ENCODE results near the gene TRIO.

Gene TRIO

DNA sequence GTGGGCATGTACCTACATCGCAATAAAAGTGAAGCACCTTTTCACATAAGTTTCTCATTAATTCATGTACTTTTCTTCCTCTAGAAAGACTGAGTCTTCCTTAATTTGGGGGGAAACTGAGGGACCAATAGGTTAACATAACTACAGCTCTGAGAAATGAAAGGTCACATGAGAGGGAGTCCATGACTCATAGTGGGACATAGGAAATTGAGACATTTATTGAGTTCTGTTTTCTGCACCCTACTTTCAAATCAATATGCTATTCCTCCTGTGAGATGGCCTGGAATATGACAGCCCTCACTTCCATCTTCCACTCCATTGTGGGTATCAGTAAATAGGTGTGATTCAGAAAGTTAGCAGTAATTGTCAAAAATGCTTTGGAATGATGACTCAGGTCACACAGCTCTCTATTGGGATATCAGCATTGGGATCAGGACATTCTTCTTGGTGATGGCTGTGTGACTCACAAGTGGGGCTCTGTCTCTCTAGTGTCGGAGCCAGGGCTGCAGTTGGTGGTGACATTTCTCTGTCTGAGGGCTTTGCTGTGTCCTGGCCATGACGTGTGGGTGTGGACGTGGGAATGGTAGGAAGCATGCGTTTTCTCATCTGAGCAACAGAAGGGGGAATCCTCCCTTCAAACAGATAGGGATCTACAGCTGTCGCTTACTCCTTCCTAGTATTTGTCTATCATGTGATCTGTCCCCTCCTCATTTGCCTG, 125.0 kb downstream of the TRIO start:
- DNase-seq: peak; percentile 51 to 74

DNA sequence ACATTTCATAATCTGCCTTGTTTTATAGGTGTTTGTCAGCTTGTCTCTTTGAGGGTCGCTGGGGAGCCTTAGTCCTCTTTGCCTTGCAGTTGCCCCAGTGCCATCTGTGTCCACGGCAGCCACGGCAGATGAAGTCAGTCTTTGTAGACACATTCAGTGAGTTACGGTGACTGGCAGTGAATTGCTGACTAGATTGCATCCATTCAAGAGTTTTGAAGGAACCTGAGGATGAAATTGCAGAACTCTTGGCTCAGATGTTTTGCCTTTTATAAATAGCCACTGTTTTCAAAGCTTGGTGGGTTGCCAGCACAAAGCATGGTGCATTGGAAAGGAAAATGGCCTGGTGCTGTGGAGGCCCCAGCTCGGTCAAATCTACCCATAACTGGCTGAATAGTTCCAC, 125.6 kb downstream of the TRIO start:
- peak; percentile 17 to 23 for DNase-seq

DNA sequence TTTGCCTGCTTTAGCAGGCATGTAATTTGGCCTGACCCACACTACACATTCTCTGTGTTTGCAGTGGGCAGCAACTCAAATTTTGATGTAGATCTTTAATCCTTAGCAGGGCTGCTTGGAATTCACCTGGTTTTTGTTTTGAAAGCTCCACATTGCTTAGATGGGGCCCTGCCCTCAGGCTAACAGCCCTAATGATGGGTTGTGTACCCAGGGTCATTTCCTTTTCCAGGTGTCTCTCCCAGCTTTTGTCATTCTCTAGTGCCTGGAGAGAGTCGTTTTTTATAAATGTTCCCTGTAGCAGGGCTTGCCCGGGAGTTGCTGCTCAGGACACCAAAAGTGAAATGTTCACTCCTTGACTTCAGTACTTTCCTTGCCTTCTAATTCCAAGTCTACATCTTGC, 126.3 kb downstream of the TRIO start:
- no peak for DNase-seq

DNA sequence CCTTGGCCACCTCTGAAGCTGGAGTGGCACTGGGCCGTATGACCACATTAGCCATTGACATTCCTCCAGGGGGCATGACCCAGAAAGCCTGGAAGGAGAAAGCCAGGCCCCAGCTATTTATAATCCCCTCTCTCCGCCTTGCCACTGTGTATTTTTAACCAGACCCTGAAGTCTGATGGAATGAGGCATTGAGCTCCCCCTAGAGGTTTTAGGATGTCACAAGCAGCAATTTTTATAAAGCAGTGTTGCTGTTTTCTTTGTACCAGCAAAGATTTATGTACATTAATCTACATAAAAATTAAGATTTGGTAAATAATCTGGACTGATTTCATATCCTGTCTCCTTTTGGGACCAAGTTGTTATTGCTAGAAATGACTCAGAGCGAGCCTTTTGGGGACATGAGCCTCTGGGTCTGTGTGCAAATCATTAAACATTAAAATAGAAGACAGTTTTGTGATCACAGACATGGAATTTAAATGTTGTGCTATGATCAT, 127.1 kb downstream of the TRIO start:
- peak; percentile 43 to 50 for DNase-seq

DNA sequence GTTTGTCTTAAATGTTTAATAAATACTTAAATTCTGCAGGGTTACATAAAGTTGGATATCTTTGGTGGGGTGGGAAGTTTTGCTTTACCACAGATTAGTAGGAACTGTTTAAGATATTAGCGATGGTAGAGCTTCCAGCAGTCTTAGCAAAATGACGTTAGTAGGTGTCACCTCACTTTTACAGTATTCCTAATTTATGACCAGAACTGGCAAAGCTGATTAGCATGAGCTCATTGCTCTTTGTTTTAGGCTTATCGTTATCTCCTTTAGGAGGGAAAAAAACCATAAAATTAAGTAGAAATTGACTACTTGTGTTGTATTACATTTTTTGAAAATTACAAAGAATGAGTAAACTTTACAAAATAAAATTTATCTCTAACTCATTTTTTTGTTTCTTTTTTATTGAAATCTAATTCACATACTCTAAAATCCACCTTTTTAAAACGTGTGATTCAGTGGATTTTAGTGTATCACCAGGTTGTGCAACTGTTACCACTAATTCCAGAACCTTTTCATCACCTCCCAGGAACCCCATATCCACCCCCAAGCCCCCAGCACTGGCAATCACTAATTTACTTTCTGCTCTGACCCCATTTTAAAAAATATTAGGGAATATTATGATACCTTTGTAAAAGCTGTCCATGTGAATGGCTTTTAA, 129.5 kb downstream of the TRIO start:
- DNase-seq: no peak

DNA sequence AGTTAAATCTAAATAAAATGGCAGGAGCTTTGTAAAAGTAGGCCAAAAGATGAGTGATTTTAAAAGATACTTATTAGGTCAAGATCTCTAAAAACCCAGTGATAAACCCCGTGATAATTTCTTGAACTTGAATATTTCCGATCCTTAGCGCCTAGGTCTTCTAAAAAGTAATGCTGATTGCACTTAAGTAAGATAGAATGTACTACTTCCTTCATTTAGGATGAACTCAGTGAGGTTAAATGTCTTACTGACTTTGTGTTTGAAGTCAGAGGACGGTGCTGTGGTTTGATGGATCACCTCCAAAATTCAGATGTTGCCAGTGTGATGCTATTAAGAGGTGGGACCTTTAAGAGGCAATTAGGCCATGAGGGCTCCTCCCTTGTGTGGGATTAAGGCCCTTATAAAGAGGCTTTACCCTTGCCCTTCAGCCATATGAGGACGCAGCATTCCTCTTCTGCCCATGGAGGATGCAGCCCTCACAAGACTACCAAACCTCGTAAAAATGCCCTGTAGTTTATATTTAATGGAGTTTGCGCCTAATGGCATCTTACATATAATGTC, 130.1 kb downstream of the TRIO start:
- no peak for DNase-seq

DNA sequence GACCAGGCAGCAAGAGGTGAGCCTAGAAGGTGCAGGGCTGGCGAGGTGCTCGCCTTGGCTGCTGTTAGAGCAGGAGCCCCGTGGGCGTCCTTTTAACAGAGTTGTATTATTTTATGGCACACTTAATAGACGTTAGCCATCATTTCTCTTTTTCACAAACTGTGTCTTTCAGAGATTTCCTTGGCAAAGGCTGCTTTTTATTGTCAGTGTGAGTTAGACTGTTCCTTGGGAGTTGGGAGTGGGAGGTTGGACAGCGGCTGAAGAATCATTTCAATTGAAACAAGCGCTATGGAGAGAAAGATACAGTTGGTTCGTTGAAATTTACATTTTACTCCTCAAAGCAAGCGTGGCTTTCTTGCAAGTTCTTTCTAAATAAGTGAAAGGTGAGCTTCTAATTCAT, 133.2 kb downstream of the TRIO start:
- DNase-seq: no peak

DNA sequence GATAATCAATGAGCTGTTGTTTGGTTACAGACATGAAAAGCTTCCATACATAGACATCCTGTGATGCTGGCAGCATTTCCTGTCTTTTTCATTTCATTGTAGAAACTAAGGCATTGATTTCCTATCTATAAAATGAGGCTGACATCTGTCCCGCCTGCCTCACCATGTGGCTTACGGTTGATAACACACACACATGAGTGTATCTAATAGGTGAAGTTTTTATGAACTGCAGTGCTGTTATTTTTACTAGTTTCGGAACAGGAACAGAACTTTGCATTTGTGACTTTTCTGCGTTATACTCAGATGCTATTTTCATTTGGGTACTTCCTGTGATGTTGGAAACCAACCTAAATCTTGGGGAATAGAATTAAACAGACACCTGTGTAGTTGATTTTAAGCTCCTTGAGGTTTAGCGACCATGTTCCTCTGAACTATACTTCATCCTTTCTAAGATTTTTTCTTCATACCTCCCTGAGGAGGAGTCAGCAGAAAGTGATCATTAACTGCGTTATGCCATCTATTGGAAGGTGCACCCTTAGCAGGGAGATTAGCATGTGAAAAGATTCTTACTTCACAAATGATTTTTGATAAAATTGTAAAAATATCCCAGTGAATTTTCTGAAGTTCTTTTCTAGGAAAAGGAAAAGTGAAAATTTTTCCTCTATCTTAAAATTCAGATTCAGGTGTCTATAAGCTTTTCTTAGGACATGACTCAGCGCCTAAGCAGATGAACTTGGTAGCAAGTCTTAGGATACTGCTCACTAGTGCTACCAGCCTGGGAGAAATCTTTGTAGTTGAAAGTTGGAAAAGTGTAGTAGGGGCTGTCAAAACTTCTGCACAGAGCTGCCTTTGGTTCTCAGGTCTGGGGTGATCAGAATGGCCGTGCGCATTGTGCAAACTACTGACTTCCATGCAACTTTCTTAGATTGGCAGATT, 134.5 kb downstream of the TRIO start:
- no peak for DNase-seq

DNA sequence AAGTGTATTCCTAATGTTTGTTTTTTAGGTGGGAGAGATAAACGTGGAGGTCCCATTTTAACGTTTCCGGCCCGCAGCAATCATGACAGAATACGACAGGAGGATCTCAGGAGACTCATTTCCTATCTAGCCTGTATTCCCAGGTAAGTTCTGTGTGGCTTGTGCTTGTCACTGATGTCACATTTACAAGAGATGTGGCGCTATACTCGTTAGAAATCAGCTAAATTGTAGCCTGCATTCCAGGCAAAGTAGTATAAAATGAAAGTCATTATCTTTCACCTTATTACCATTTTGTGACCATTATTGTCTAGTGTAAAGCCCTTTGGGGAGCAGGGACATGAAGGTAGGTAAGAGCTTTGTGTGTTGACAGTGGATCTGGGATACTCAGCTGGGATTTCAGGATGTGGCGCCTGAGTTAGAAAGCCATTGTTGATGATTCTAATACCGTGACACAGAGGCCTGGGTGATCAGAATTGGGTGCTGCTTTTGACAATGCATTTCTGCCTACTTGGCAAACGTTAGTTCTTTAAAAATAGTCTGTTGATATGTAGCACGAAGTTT, 137.2 kb downstream of the TRIO start:
- DNase-seq: no peak

DNA sequence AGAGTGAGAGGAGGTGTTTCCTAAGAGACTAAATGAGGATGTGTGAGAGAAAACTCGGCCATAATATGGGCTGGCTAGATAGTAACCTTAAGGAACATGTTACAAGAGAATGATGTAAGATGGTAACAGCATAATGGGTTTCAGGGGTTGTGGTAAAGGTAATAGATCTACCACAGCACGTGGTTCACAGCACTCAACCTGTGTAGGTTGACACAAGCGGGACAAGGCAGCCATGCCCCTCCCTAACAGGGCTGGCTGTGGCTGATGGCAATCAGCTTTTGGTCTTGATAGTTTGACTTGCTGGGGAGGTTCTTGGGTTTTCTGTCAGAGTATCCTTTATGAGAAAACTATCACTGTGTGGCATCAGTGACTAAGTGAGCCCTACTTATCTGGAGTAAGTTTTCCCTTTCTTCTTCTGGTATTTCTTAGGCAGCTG, 138.6 kb downstream of the TRIO start:
- no peak for DNase-seq

DNA sequence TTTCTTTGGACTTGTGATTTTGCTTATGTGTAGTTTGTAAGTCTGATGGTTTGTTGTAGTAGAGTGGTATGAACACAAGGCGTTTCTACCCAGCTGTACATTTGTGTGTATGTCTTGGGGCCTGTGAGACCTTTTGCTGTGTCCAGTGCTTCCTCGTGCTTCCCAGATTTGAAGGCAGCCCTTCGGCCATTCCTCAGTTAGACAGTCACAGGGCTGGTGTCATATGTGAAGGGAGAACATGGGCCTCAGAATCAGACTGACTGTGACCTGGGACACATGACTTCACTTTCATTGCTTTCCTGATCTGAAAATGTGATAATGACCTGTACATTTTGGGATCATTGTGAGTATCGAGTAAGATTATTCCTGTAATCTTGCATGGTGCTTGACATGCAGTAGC, 140.0 kb downstream of the TRIO start:
- DNase-seq: no peak

DNA sequence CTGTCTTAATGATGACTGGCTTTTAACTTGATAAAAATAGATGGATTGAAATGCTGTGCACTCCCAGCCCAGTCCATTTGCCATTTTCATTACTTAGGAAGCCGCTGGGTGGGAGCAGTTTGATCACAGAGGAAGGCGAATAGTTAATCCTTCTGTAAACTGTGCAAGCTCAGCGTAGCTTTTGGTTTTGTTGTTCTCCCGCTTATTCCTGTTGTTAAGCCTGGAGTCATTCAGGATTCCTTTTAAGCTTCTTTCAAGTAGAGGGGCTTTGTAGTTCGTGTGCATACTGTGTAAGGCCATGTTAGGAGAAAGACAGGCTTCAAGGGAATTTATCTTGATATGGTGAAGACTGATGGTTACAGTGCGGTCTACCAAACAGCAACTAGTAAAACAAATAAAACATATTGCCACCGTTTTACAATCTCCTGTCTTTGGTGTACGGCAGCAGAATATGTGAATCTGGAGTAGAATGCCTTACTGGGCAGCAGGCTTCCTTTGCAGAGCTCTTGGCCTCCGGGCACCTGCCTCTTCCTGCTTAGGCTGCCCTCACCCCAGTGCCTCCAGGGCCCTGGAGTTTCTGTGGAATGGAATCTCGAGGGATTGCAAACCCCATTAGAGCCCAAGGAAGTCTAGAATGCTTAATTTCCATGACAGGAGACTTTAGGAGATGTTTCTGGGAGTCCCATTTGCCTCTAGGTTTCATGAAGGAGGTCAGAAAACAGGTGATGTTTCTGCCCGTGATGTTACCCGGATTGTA, 141.4 kb downstream of the TRIO start:
- DNase-seq: no peak

DNA sequence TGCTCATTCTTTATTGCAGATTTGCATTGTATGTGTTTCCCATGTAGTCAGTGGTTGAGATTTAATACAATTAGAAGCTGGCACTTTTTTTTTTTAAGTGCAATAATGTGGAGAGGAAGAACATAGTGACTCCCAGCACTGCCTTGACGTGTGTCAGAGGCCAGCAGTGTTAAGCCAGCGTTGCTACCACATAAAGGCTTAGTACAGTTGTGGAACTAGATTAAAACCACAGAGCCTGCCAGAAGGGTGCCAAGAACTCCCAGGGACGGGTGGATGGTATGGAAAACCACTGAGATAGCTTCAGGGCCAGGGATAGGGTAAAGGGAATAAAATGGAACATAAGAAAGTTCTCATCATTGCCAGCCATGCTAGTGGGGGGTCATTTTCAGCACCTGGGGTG, 142.9 kb downstream of the TRIO start:
- no peak for DNase-seq

DNA sequence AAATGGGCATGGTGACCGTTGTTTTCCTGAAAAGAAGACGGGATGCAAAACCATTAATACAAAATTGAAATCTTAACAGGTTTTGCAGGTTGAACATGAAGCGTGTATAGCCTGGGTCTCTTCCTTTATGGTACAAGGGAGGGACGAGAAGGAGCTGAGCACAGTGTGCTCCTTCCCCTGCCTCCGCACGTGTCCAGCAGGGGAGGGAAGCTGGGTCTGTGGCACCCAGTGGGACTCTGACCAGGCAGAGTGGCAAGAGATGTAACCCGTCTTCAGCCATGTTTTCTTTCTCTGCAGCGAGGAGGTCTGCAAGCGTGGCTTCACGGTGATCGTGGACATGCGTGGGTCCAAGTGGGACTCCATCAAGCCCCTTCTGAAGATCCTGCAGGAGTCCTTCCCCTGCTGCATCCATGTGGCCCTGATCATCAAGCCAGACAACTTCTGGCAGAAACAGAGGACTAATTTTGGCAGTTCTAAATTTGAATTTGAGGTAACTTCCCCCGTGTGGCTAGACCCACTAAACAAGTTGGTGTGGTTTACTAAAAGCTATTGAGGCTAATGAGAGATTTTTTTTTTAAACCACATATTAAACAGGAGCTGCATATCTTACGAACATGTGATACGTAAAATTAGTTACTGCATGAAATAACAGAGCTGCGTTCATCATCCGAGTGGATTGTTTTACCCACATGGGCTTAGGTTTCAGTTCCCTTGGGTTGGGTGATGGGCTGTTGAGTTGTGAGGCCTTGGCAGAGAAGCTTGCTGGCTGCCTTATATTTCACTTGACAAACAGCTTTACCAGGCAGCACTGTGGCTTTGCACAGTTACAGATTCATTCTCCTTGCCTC, 143.7 kb downstream of the TRIO start:
- DNase-seq: no peak

DNA sequence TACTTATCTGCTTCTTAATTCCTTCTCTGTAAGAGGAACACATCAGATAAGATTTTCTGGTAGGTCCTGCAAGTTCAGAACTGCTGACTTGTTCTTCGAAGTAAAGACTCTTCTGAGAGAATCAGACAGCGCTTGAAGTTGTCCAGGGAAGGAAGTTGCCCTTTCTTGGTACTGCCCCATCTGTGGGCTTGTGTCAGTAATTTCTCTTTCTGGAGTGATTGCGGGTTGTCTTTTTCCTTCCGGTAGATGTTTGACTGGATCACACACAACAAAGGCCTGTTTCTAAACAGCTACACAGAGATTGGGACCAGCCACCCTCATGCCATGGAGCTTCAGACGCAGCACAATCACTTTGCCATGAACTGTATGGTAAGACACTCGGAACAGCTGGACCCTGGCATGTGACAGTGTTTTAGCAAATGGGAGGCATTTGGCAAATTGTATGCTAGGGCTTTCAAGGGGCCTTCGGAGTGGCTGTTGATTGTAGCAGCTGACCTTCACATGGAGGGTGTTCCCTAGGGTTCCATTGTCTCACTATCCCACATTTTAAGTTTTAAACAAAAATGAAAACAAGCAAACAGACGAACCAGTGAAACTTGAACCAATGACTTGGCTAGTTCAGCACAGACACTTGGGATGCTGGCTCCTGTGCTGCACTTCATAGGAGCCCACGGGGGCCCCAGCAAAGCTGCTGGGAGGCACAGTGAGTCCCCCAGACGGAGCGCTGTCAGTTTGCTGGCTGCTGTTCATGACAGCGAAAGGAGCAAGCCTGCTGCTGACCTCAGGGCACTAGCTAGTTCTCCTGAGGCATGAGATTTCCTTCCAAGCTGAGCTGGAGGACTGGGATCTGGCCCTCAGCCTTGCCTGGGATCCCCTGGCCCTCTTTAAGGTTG, 149.9 kb downstream of the TRIO start:
- DNase-seq: no peak

DNA sequence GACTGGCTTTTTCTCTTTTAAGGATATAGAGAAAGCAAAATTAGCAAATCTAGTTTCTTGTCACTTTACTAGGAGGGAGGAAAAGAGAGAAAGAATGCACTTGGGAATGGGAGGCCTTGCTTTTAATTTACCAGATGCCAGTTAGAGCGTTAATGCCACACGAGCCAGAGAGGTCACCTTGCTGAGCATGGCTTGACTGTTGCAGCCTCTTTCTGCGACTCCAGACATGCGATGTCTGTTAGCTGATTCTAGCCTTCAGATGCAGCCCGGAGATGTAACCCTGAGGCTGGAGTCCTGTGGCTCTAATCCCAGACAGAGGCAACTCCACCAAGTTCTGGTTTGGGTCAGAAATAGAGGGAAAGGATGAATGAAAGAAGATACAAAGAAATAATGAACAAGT, 152.5 kb downstream of the TRIO start:
- no peak for DNase-seq

DNA sequence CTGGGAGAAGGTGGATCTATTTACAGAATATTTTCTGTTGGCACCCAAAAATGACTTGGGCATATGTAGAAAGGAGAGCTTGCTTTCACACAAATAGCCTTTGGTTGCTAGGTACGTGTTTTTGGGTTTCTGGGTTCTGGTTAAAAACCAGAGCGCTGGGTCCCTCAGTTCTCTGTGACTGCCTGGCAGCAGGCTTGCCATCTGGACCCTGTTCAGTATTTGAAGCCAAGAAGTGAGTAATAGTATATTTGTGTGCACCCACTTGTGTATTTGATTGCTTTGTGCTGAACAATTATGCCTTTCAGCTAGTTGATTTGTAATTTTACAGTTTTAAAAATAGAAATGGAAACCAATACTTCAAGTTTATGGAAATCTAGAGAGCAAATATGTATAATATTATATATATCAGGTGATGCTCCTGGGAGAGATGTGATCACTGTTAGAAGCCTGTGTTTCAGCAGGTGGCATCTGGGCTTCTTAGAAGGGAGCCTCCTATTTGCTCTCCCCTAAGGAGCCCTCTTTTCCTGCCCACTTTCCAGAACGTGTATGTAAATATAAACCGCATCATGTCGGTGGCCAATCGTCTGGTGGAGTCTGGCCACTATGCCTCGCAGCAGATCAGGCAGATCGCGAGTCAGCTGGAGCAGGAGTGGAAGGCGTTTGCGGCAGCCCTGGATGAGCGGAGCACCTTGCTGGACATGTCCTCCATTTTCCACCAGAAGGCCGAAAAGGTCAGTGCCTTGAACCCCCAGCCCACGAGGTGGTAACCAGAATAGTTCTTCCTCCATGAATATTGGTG, 153.6 kb downstream of the TRIO start:
- no peak for DNase-seq

DNA sequence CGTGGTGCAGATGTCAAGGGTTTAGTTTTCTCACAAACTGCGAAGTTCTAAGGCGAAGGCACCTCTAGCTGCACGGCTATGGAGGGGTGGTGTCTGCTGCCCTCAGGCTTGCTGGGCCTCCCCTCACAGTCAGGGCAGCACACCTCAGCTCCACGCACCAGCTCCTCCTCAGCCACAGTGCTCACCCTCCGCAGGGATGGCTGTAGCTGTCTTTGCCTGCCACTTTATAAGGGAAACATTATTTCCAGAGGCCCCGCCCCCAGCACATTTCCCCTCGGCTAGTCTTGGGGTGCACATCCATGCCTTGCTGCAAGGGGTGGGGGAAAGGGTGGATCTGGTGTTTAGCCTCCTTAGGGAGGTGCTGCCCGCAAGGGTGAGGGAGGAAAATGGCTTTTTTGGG, 154.6 kb downstream of the TRIO start:
- no peak for DNase-seq
